HG03135 (cell line): ENCODE data around the gene SOAT2.

Experiments used
- ATAC-seq: cut with Tn5 transposase; IDR thresholded peaks from one replicate; pipeline ENCODE4 v1.9.1; 2021; ENCODE audit warnings: mild to moderate bottlenecking, moderate library complexity; ENCODE audit not compliant: unreplicated experiment

Gene SOAT2

GRCh38 chr12:53102883-53103807 lies at the start of gene SOAT2:
SOAT2 (plus strand) TSS chr12:53103486; CDS start chr12:53103578, 92 bp downstream.
- peak; percentile 57 for ATAC-seq

- ATAC-seq = peak; percentile 82
Observed at GRCh38 chr12:53054112-53054878, 49.0 kb upstream of the SOAT2 start.

GRCh38 chr12:53055471-53056266 lies 47.6 kb upstream of the SOAT2 start:
- ATAC-seq = no peak

GRCh38 chr12:53056296-53056695 lies 47.0 kb upstream of the SOAT2 start:
- no peak for ATAC-seq

- ATAC-seq = no peak
Observed at GRCh38 chr12:53056901-53057300, 46.4 kb upstream of the SOAT2 start.

- no peak for ATAC-seq
Observed at GRCh38 chr12:53057816-53058500, 45.3 kb upstream of the SOAT2 start.

GRCh38 chr12:53058674-53059433 lies 44.4 kb upstream of the SOAT2 start:
- no peak for ATAC-seq

GRCh38 chr12:53059434-53060063 lies 43.7 kb upstream of the SOAT2 start:
- no peak for ATAC-seq

- no peak for ATAC-seq
Observed at GRCh38 chr12:53060064-53060720, 43.1 kb upstream of the SOAT2 start.

- ATAC-seq = no peak
Observed at GRCh38 chr12:53060721-53061276, 42.5 kb upstream of the SOAT2 start.

GRCh38 chr12:53061404-53062010 lies 41.8 kb upstream of the SOAT2 start:
- ATAC-seq = no peak

GRCh38 chr12:53062011-53062961 lies 41.0 kb upstream of the SOAT2 start:
- ATAC-seq = no peak

- no peak for ATAC-seq
Observed at GRCh38 chr12:53062977-53063707, 40.1 kb upstream of the SOAT2 start.

GRCh38 chr12:53063708-53064612 lies 39.3 kb upstream of the SOAT2 start:
- no peak for ATAC-seq
